OCI-LY3 (cell line): ENCODE measurements around the gene GABRR3.

ENCODE experiments used
- H2AFZ ChIP-seq: fragments of 200-600, 300-600 bp; shearing (Covaris generic); 2 replicates; pipeline ENCODE4 v1.6.0; 2014; ENCODE audit warnings: antibody characterized with exemption, low read depth, low read length
- H3K27ac ChIP-seq: fragments of 200-600, 300-600 bp; sonication (generic); 2 replicates; pipeline ENCODE4 v1.5.1; 2014; ENCODE audit warnings: mild to moderate bottlenecking, low read length, moderate library complexity, mixed read lengths
- H3K27me3 ChIP-seq: fragments of 200-600, 300-600 bp; sonication (generic); 2 replicates; pipeline ENCODE4 v1.6.1; 2014; ENCODE audit warnings: low read depth, low read length, mixed read lengths
- H3K36me3 ChIP-seq: fragments of 200-600, 300-600 bp; sonication (generic); replicated peaks from 2 replicates; pipeline ENCODE3; 2014; ENCODE audit warnings: low read depth, low read length, mixed read lengths
- H3K4me1 ChIP-seq: fragments of 300-600, 200-600 bp; sonication (generic); 2 replicates; pipeline ENCODE4 v1.6.1; 2014; ENCODE audit warnings: low read length, mixed read lengths
- H3K4me2 ChIP-seq: fragments of 200-600, 300-600 bp; sonication (generic); 2 replicates; pipeline ENCODE4 v1.6.1; 2014; ENCODE audit warnings: low read length, mixed read lengths
- H3K4me3 ChIP-seq: fragments of 300-600, 200-600 bp; sonication (generic); 2 replicates; pipeline ENCODE4 v1.5.1; 2014; ENCODE audit warnings: antibody characterized with exemption, mild to moderate bottlenecking, low read length, moderate library complexity
- H3K79me2 ChIP-seq: fragments of 300-600, 200-600 bp; shearing (Covaris generic); 2 replicates; pipeline ENCODE4 v1.6.1; 2014; ENCODE audit warnings: mild to moderate bottlenecking, low read length, mixed read lengths
- H3K9ac ChIP-seq: fragments of 300-600, 200-600 bp; shearing (Covaris generic); 2 replicates; pipeline ENCODE4 v1.6.0; 2014; ENCODE audit warnings: mild to moderate bottlenecking, low read length, moderate library complexity
- H3K9me3 ChIP-seq: fragments of 200-600, 300-600 bp; shearing (Covaris generic); 2 replicates; pipeline ENCODE4 v1.6.1; 2014; ENCODE audit warnings: low read length, mixed read lengths; ENCODE audit not compliant: insufficient read depth
- H4K20me1 ChIP-seq: fragments of 200-600, 300-600 bp; sonication (generic); 2 replicates; pipeline ENCODE4 v1.6.1; 2016; ENCODE audit warnings: low read length, mixed read lengths; ENCODE audit not compliant: insufficient read depth
- EZH2phosphoT487 ChIP-seq: fragments of 200-600 bp; shearing (Covaris generic); IDR thresholded peaks from 2 replicates; pipeline ENCODE4 v1.6.1; 2018; ENCODE audit warnings: antibody characterized with exemption, mixed run types, low read depth
- TF ChIP-seq, protein P1 (sequence below): fragments of 200-600, 300-600 bp; sonication (generic); IDR thresholded peaks from 2 replicates; pipeline ENCODE4 v1.5.1; 2014; ENCODE audit warnings: antibody characterized with exemption, low read length, low read depth

The GABRR3 gene

DNA sequence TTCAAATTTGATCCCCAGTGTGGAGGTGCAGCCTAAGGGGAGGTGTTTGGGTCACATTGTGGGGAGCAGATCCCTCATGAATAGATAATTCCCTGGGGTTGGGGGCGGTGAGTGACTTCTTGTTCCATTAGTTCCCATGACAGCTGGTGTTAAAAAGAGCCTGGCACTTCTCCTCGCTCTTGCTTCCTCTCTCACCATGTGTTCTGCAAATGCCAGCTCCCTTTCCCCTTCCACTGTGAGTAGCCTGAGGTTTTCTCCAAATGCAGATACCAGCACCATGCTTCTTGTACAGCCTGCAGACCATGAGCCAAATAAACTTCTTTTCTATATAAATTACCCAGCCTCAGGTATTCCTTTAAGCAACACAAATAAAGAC lies 86.0 kb downstream of the GABRR3 start:
- no peaks in the 10 kb centered on the region; the same call in 1 of the 2 replicates for H3K79me2 ChIP-seq
- peaks cover under 1% of the 10 kb centered on the region; the same call in 1 of the 2 replicates for H4K20me1 ChIP-seq
- H3K27me3 ChIP-seq: no peaks in the 10 kb centered on the region
- no peak overlapping the region for H3K9ac ChIP-seq
- H2AFZ ChIP-seq: no peak overlapping the region
- peaks cover 1% of the 10 kb centered on the region for H3K4me1 ChIP-seq
- H3K27ac ChIP-seq: no peak overlapping the region
- H3K9me3 ChIP-seq: no peaks in the 10 kb centered on the region
- no peak for TF ChIP-seq EZH2phosphoT487
- TF ChIP-seq, protein P1, sequence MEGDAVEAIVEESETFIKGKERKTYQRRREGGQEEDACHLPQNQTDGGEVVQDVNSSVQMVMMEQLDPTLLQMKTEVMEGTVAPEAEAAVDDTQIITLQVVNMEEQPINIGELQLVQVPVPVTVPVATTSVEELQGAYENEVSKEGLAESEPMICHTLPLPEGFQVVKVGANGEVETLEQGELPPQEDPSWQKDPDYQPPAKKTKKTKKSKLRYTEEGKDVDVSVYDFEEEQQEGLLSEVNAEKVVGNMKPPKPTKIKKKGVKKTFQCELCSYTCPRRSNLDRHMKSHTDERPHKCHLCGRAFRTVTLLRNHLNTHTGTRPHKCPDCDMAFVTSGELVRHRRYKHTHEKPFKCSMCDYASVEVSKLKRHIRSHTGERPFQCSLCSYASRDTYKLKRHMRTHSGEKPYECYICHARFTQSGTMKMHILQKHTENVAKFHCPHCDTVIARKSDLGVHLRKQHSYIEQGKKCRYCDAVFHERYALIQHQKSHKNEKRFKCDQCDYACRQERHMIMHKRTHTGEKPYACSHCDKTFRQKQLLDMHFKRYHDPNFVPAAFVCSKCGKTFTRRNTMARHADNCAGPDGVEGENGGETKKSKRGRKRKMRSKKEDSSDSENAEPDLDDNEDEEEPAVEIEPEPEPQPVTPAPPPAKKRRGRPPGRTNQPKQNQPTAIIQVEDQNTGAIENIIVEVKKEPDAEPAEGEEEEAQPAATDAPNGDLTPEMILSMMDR: no peak
- H3K4me3 ChIP-seq: no peak overlapping the region
- no peak overlapping the region for H3K4me2 ChIP-seq
- peaks cover 81% of the 10 kb centered on the region for H3K36me3 ChIP-seq

DNA sequence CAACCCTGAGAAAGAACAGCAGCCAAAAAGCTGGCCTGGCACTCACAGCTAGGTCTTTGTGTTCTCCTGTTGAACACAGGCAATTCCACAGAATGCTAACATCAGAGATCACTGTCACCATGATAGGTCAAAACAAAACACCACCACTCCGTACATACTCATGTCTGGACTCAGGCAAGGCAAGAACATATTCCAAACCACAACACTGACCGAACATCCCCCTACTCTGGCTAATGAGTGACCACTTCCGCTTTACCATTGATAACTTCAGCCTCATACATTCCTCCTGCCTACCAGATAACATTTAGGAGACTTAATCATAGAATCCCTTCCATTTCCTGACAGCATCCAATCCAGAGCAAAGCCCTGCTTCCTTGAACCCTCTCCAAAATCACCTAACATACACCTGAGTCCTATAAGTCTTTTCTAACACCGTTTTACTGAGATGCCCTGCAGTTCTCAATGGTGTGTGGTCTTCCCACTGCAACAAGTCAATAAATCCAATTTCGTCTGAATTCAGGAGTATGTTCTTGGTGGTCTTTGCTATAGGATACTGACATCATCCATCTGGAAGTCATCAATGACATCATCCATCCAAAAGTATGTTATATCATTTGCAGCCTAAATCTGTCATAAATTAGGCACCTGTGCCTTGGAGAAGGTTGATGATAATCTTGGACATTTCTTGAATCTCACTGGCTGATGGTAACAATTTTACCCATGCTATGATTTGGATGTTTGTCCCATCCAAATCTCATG lies 86.6 kb downstream of the GABRR3 start:
- Histone ChIP-seq H3K9me3 (no peaks in the 10 kb centered on the region), H3K79me2 (no peaks in the 10 kb centered on the region), H3K27me3 (no peaks in the 10 kb centered on the region), H4K20me1 (no peaks in the 10 kb centered on the region; the same call in 1 of the 2 replicates), H3K4me2 (no peak overlapping the region), H3K4me3 (no peak overlapping the region), H3K4me1 (no peaks in the 10 kb centered on the region), H3K27ac (no peak overlapping the region), H3K36me3 (peaks cover 82% of the 10 kb centered on the region), H3K9ac (no peak overlapping the region), H2AFZ (no peak overlapping the region)
- no peak for TF ChIP-seq EZH2phosphoT487
- TF ChIP-seq, protein P1: no peak

DNA sequence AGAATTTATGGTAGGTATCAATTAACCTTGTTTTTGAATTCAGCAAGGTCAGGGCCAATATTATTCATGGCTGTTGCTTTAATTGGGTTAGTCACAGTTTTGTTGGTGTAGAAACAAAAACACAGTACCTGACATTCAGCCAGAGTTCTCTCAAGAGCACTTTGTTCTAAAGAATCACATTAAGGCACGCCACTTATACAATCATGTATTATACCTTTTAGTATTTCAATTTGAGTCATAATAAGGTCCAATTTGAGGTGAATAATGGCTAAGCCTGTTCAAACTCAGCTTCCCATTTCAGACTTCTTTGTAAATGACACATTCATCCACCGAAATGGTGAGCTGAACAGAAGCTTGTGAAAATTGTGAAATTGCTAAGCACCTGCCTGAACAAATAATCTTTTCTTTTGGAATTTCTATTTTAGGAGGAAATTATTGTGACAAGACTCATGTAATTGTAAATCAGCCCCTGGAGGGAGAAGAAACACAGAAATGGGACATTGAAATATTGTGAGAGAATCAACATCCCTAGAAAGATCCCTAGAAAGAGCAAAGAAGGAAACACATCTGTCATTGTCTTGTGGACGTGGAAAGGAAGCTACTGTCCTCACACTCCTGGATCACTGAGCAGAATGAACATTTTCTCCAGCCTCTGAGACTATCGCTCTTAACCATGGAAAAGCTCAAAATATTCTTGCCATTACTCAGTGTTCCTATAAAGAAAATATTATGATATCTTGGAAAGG lies 92.1 kb downstream of the GABRR3 start:
- no peaks in the 10 kb centered on the region; the same call in 1 of the 2 replicates for H4K20me1 ChIP-seq
- no peaks in the 10 kb centered on the region for H3K27me3 ChIP-seq
- H3K36me3 ChIP-seq: peaks cover 55% of the 10 kb centered on the region
- no peak for TF ChIP-seq EZH2phosphoT487
- TF ChIP-seq, protein P1: no peak
- H3K4me2 ChIP-seq: no peak overlapping the region
- 0 out of 2 replicates have a peak, but pooled peaks cover 4% of the 10 kb centered on the region for H3K4me1 ChIP-seq
- H3K79me2 ChIP-seq: no peaks in the 10 kb centered on the region
- H3K9me3 ChIP-seq: no peaks in the 10 kb centered on the region
- H3K9ac ChIP-seq: no peak overlapping the region
- no peak overlapping the region for H3K27ac ChIP-seq
- H3K4me3 ChIP-seq: no peak overlapping the region
- H2AFZ ChIP-seq: no peak overlapping the region

DNA sequence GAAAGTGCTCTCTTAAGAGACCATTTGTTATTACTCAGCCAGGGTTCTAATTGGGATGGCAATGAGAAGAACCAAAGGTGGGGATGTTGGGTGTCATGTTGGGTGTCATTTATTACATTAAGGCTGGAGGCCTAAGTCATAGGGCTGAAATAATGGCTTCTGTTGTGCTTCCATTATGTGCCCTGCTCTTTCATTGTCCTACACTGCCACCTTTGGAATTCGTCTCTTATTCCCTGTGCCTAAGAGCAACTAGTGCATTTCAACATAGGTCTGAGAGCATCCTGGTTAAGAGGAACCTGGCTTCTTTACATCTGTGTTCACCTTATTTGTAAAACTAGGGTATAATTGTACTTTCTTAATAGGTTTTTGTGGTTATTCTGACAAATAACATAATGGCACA lies 95.1 kb downstream of the GABRR3 start:
- Histone ChIP-seq H4K20me1 (no peaks in the 10 kb centered on the region), H3K9ac (no peak overlapping the region), H3K79me2 (no peaks in the 10 kb centered on the region), H3K36me3 (peaks cover 31% of the 10 kb centered on the region), H3K27me3 (no peaks in the 10 kb centered on the region), H2AFZ (no peak overlapping the region), H3K4me1 (peaks cover 4% of the 10 kb centered on the region; the same call in 1 of the 2 replicates), H3K27ac (no peak overlapping the region), H3K4me2 (no peak overlapping the region), H3K4me3 (no peak overlapping the region), H3K9me3 (no peaks in the 10 kb centered on the region)
- TF ChIP-seq, protein P1: no peak
- no peak for TF ChIP-seq EZH2phosphoT487
